Sciatic nerve (tissue), 2 donors: ENCODE measurements around the gene ADCY3. TPM values are rescaled to one million over a fixed set of nuclear protein-coding genes. Genes with fewer than 3 reads are reported as not detected.
A peak's percentile ranks its signal among the peaks of the same experiment; 100 is the strongest.
"Not testable (repeated sequence)": the region's sequence is repeated elsewhere in the genome, so short reads cannot be mapped to it uniquely, and the experiment has no call there.

Source experiments
- ATAC-seq: fragments of 200-7000 bp; cut with Tn5 transposase; one replicate; pipeline ENCODE4 v1.9.1; 2020; ENCODE audit warnings: mild to moderate bottlenecking, moderate library complexity
- DNase-seq: peaks from one replicate; pipeline ENCODE4 v3.0.0-alpha.2; 2020; ENCODE audit warnings: low spot score
- intact Hi-C: fragments of 100-400 bp; cut with DNase I; formaldehyde crosslinking; loops from one replicate; pipeline ENCODE4 v1.14.2; 2022
- total RNA-seq: library from RNA; stranded (reverse); fragmentation: NEBNext Ultra II Directional; extraction: Animal tissue kit (Norgen Biotek cat#: 25700); gene quantifications from one replicate; pipeline ENCODE4 v1.2.1, GENCODE V29; 2021
- donor health status: DM: no; HTN: no; CAD: no.
- donor health status: DM: no; HTN: no; CAD: no.

The ADCY3 gene
- total RNA-seq, 1 donor from 2014 or later: 306 TPM

DNA sequence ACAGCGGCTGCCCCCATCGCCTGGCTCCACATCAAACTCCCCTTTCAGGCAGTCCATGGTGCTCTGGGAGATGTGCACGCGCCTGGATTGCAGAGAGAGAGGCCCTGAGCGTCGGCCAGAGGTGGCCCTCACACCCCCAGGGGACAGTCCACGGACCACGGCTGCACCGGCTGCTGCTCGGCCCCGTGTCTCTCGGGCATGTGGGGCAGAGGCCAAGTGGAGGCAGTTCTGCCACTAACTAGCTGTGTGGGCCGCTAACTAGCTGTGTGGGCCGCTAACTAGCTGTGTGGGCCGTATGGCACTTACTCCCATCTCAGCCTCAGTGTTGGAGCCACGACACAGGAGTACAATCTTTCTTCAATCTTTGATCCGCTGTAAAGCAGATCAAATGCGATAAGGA lies 81.5 kb downstream of the ADCY3 start:
- DNase-seq (no peak), ATAC-seq (no peak)
- intact Hi-C loops: no loop called here

DNA sequence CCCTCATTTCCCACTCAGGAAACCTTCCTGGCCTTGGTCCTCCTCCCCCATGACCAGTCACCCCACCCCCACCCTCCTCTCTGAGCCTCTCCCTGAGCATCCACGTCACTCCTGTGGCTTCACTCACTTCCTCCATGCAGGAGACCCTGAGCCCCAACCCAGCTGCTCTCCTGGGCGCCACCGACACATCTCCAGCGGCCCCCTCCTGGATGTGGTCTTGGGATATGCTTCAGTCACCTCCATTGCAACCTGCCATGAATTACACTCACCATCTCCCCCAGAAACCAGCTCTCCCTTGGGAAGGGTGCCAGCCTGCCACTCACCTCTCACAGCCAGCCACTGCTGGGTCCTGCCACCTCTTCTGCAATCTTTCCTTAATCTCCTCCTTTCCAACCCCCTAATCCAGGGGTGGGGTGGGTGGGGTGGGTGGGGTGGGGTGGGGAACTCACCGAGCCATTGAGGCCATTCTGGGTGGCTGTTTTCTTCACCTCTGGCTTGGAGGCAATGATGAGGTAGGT lies 82.0 kb downstream of the ADCY3 start:
- intact Hi-C loops: no loop called here
- ATAC-seq (no peak), DNase-seq (no peak)

DNA sequence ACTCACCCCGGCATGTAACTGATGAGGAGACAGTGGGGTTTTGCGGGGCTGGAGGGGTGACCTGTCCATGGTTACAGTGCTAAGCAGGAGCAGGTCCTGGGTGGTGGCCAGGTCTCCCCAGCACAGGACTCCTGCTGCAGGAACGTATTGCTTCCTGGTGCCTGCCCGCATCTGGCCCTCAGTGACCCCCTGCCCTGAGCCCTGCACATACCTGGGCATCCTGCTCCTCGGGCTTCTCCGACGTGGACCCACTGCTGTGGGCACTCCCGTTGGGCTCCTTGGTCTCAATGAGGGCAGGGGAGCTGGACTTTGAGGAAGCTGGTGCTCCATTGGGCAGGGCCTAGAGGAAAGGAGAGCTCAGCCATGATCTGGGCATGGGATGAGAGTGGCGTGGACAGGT lies 83.3 kb downstream of the ADCY3 start:
- intact Hi-C loops: no loop called here
- no peak for ATAC-seq
- DNase-seq: no peak

DNA sequence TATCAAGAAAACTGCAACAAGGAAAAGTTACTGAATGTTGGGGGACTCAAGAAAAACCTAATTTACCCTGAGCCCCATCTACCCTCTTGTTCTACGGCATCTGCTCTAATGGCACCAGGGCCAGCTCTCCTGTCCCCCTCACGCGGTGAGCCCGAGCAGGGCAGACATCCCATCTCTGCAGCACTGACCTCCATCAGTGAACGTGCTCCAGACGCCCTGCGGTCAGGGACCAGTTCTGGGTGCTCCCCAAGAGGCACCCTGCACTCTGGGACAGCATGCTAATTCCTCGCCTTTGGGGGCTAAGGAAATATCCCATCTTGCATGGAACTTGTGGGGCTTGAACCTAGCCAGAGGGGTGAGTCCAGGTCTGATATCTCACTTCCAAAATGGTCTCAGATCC lies 83.8 kb downstream of the ADCY3 start:
- DNase-seq (no peak), ATAC-seq (no peak)
- intact Hi-C loops: no loop called here

DNA sequence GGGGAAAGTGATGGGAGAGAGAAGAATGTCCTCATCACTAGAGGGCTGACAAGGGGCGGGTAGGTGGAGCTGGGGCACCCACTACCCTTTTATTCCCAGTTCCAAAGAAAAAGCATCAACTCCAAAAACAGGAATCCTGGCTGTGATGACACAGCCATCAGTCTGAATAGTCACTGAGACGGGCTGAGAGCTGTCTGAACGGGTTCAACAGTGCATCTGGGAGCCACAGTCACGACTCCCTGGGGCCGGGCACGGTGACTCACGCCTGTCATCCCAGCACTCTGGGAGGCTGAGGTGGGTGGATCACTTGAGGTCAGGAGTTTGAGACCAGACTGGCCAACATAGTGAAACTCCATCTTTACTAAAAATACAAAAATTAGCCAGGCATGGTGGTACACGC lies 84.6 kb downstream of the ADCY3 start:
- intact Hi-C loops, ATAC-seq, DNase-seq: not testable (repeated sequence)

DNA sequence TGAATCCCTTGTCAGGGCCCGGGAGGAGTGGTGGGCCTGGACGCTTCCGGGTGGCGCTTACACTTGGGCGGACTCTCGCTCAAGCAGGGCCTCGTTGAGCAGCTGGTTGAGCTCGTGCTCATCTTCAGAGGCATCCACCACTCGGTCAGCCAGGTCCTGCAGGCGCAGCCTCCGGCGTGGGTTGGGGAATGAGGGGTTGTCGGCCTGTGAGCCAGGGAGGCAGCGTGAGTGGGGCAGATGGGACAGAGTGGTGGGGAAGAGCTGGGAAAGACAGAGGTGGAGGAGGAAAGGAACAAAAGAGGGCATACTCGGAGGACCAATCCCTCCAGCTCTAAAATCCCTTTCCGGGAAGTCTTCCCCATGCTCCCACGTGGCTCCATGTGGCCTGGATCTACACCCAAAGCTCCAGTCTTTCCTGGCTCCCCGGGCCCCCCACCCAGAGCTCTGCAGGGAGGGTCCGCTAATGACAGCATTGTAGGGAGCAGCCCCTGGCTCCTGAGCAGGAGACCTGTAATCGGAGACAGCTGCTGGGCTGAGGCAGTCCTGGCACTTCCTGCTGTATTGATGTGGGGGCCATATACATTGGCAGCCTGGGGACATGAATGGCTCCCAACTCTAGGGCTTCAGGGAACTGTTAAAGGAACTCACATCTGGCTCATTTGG lies 85.2 kb downstream of the ADCY3 start:
- no peak for ATAC-seq
- DNase-seq: no peak
- intact Hi-C loops: no loop called here

DNA sequence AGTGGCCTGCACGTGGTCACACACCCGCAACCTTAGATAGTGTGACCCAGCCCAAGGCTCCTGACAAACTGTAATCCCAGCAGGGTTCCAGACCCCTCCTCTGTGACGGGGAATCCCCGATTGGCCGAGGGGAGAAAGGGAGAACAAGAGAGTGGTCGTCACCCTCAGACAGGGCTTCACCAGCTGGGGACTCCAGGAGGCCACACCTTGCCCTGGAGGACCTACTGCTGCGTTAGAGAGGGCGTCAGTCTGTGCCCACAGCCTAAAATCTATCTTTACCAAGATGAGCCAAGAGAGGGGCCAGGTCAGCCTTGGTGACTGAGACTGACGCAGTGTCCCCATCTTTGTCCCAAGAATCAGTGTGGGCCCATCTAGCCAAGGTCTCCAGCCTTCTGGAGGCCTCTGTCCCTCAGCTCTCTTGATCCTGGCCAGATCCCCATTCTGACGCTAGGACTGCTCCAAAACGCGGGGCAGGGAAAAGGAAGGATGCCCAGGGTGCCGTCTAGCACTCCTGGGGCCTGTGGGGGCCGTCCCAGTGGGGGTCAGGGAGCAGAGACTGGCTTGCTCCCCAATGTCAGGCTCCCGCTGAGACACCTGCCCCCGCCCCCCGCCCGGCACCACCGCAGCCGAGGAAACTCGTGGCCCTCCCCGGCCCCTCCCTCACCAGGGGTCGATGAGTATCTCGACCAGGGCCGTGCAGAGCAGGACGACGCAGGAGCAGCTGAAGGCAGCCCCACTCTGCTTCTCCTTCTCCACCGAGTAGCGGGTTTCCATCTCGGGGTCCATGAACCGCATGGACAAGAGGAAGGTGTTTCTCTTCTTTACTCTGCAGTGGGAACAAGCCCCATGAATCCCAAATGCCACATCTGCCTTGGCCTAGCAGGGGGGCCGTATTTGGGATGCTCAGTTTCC lies 86.0 kb downstream of the ADCY3 start:
- intact Hi-C loops: no loop called here
- ATAC-seq (no peak), DNase-seq (no peak)

DNA sequence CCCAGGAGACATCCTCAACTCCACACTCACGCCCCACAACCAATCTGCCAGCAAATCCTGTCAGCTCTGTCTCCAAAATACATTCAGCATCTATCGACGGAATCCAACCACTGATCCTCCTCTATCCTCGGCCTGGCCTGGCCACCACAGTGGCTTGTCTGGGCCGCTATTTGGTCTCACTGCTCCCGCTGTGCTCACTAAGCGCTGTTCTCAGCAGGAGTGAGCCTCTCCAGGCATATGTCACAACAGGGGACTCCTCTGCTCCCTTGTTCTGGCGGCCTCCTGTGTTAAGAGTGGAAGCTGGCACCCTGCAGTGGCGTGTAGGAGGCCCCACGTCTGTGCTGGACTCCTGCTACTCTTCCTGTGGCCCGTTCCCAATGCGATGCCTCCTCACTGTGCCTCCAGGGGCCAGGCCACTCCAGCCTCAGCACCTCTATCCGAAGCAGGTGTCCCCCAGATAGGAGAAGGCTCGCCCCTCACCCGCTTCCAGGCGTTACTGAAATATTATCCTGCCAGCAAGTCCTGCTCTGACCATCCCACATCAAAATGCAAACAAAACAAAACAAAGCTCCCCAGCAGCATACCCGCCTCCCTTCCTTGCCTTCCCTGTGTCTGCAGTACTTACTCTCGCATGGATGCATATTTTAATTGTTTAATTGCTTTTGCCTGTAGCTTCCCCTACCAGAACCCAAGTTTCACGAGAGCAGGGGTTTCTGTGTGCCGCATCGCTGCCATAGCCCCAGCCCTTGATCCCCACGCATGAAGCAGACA lies 86.9 kb downstream of the ADCY3 start:
- intact Hi-C loops: no loop called here
- DNase-seq: peak; percentile 55
- peak; percentile 6 for ATAC-seq

DNA sequence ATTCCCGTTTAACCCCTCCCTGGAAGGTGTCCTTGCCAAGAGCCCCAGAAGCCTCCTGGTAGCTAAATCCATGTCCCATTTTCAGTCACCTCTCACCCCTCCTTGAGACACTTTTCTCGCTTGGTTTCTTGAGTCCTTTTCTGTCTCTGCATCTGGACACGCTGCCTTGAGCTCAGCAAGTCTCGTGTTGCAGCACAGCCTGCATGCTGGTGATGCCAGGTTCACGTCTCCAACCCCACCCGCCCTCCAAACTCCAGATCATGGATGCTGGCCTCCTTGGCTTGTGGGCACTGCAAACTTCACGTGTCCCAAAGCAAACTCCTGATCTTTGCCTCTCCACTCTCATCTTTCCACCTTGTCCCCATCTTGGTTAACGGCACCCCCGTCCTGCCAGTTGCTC lies 87.5 kb downstream of the ADCY3 start:
- peak; percentile 56 for DNase-seq
- no peak for ATAC-seq
- intact Hi-C loops: no loop called here

DNA sequence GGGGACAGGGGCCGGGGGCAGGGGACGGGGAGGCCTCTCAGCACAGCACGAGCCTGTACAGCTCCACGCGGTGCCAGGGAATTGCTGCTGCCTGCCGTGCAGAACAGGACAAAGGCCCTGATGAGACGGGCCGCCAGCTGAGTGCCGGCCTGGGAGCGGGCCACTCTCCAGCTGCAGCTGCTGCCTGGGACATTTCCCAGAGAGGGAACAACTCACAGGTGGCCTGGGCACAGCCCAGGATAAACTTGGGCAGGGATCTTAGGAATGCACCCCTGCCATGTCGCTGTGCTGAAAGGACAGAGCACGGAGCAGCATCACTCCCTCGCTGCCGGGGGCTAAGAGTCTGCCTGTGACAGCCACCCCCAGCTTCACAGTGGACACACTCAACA lies 88.0 kb downstream of the ADCY3 start:
- ATAC-seq (peak; percentile 33), DNase-seq (peak; percentile 58)
- intact Hi-C loops: no loop called here

DNA sequence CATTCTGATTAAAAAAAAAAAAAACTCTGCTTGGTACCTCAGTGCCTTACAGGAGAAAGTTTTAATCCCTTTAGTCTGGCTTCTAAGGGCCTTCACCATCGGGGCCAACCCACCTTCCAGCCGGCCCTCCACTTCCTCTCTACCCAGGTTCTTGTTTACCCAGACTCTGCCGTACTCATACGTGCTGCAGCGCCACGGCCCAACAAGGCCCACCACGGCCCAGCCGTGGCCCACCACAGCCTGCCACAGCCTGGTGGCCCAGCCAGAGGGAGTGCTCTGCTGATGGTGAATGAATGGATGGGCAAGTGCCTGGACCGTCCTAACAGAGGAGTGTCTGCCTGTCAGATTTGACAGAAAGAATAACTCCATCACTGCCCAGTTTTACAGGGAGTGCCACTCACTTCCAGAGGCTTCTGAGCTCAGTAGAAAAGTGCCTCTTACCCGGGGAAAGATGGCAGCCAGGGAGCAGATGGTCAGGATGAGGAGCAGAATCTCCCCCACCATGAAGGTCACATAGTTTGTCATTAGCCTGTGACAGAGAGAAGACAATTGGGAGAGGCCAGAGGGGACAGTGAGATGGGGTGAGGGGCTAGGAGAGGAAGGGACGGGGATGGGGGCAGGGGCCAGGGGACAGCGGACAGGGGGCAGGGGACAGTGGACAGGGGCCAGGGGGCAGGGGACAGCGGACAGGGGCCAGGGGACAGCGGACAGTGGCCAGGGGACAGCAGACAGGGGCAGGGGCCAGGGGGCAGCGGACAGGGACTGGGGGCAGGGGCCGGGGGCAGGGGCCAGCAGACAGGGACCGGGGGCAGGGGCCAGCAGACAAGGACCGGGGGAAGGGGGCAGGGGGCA lies 88.6 kb downstream of the ADCY3 start:
- ATAC-seq (no peak), DNase-seq (peak; percentile 53)
- intact Hi-C loops: no loop called here

DNA sequence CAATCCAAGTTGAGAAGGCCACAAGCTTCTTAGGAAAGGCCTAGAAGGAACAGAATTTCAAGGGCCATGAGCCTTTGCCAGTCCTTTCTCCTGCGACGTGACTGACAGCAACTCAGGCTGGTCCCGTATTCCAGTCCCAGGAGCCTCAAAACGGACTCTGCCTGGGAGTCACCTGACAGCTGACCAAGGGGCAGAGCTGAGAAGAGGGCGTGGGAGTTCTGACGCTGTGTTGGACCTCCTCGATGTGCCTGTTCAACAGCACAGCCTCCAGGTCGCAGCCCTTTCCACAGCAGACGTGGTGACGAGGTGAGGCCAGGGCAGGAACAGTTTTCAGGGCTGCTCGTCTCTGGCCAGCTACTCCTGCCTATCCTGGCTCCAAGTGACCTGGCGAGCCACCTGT lies 89.3 kb downstream of the ADCY3 start:
- ATAC-seq: no peak
- intact Hi-C loops: no loop called here
- peak; percentile 53 for DNase-seq

DNA sequence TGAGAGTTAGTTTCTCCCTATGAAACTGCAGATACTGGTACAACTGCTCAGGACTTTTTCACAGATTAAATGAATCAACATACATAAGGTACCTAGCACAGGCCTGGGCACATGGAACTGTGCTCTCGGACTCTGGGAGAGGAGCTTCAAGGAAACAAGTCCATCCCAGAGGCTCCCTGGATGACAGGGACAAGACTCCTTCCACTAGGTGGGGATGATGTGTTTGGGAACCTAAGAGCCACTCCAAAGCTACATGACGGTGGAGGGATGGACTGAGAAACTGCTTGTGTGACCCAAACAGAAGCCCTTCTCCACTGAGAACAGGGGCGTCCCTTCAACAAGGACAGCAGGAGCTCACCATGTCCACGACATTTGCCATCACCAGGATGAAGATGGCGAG lies 89.7 kb downstream of the ADCY3 start:
- ATAC-seq: no peak
- peak; percentile 47 for DNase-seq
- intact Hi-C loops: no loop called here

DNA sequence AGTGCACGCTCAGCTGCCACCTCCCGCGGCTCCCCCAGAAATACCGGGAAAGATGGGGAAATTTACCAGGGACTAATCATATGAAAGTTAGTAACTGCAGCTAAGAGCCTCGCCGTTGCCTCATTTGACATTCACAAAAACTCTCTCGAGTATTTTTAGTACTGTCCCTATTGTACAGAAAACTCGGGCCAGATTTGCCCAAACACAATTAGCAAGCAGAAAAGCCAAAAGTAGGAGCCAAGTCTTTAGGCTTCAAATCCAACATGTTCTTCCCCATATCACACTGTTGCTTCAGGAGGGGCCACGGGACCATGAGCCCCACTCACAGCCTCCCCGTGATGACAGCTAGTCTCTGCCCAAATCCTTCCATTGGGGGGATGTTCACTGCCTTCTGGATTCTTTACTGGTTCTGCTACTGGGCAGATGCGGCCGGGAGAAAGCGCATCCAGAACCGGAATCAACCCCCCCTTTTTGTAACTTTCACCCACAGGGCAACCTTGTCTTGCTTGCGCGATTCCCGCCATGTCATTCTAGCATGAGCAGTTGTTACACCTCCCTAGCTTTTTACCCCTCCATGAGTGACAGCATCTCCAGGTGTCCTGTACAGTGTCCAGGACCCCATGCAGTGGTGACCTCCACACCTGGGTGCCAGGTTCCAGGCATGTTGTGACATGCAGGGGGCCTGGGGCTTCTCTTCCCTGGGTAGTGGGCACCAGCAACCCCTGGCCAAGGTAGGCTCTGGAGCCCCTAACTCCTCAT lies 91.6 kb downstream of the ADCY3 start:
- DNase-seq: peak; percentile 56

DNA sequence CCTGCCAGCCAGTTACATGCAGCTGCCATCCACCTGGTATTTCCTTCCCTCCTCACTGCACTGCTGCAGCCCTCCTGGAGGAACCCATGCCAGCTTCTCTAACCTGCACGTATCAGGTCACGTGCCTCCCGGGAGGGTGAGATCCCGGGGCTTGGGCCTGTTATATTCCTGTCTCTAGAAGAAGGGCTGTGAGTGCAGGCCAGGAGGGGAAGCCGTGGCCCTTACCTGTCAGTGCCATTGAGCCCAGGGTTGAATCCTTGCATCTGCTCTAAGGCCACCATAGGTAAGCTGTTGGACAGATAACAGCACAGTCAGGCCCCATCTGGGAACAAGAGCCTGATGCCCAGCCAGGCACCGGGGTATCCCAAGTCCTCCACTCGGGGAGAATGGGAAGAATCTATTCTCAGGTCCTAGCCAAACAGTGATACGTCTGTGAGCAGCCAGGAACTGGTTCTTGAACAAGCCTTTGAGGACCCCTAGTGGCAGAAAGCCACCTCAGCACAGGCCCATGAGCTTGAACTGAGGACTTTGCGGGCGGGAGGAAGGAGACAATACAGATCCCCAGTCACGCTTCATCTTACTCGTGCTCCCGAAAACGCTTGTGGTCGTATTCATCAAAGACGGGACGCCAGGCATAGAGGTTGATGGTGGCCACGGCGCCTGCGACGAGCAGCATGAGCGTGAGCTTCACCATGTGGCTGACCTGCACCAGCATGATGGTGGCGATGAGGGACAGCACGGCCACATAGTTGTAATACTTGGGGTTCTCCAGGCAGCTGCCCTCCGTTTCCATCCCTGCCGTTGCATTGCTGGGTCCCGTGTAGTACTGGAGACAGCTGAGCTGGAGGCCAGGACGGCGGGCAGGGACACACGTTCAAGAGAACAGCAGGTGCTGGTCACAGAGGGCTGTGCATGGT lies 92.5 kb downstream of the ADCY3 start:
- peak; percentile 90 for DNase-seq
- intact Hi-C loops: loop anchor here (5.0 kb wide), 1 partner anchor 420 kb away; no protein-coding TSS in a partner anchor
- ATAC-seq: peak; percentile 92

More for the DNA sequence above, 91.6 kb downstream of the ADCY3 start:
- ATAC-seq: no peak
- intact Hi-C loops: loop anchor here (5.0 kb wide), 1 partner anchor 421 kb away; no protein-coding TSS in a partner anchor

DNA sequence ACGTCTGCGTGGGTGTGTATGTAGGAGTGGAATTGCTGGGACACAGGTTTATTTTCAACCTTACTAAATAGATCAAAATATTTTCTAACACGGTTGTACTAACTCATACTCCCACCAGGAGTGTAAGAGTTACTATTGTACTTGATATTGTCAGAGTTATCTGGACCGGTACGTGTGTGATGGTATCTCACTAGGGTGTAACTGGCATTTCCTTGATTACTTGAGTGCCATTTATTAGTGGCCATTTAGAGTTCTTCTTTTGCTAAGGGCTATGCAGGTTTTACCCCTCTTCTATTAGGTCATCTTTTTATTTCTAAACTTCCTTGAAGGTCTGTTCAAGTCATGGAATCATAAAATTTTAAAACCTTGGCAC lies 93.3 kb downstream of the ADCY3 start:
- no peak for ATAC-seq
- intact Hi-C loops: loop anchor here (5.0 kb wide), 1 partner anchor 419 kb away; no protein-coding TSS in a partner anchor
- no peak for DNase-seq
